ENCODE measurements around the gene BTBD8.
A peak's percentile ranks its signal among the peaks of the same experiment; 100 is the strongest.

Gene BTBD8

GRCh38 chr1:92192246-92192645 is 112.1 kb downstream of the BTBD8 start:
- DNase-seq (ENCODE audit: low read depth), result no peak

- DNase-seq (ENCODE audit: low read depth), result no peak
Measured at GRCh38 chr1:92194511-92194910, 114.4 kb downstream of the BTBD8 start.

GRCh38 chr1:92201973-92202372 is 121.8 kb downstream of the BTBD8 start:
- peak; percentile 38 for DNase-seq (ENCODE audit: low read depth)

- DNase-seq (ENCODE audit: low read depth), result no peak
Measured at GRCh38 chr1:92203105-92203504, 123.0 kb downstream of the BTBD8 start.

GRCh38 chr1:92210701-92211100 is 130.6 kb downstream of the BTBD8 start:
- peak; percentile 51 for DNase-seq (ENCODE audit: low read depth)

GRCh38 chr1:92211166-92211565 is 131.0 kb downstream of the BTBD8 start:
- DNase-seq (ENCODE audit: low read depth), result peak; percentile 85

- DNase-seq (ENCODE audit: low read depth), result no peak
Measured at GRCh38 chr1:92217721-92218120, 137.6 kb downstream of the BTBD8 start, which contains the start of gene C1orf146. C1orf146 (plus strand) TSS chr1:92217915; CDS start chr1:92231421, 13,506 bp downstream.

- no peak for DNase-seq (ENCODE audit: low read depth)
Measured at GRCh38 chr1:92218559-92218958, 138.4 kb downstream of the BTBD8 start.

GRCh38 chr1:92219028-92219427 is 138.9 kb downstream of the BTBD8 start:
- no peak for DNase-seq (ENCODE audit: low read depth)

GRCh38 chr1:92228401-92228800 is 148.3 kb downstream of the BTBD8 start:
- DNase-seq (ENCODE audit: low read depth), result peak; percentile 65

- DNase-seq (ENCODE audit: low read depth), result no peak
Measured at GRCh38 chr1:92230736-92231135, 150.6 kb downstream of the BTBD8 start.

Measured in amniotic epithelial cell (primary cell).